OCI-LY1 (cell line): ENCODE results near the gene ARFGEF3.

Source experiments
- EZH2 ChIP-seq: fragments of 200-600 bp; sonication (generic), shearing (Covaris generic); IDR thresholded peaks from 2 replicates; pipeline ENCODE4 v1.8.0; 2017; ENCODE audit warnings: borderline replicate concordance, mixed run types, mild to moderate bottlenecking, antibody characterized with exemption, low read length, moderate library complexity, mixed read lengths
- TF ChIP-seq, protein P1 (sequence below): fragments of 200-600 bp; sonication (generic), shearing (Covaris generic); IDR thresholded peaks from 2 replicates; pipeline ENCODE4 v1.5.1; 2017; ENCODE audit warnings: mild to moderate bottlenecking, antibody characterized with exemption, low read length, moderate library complexity, mixed read lengths

DNA sequence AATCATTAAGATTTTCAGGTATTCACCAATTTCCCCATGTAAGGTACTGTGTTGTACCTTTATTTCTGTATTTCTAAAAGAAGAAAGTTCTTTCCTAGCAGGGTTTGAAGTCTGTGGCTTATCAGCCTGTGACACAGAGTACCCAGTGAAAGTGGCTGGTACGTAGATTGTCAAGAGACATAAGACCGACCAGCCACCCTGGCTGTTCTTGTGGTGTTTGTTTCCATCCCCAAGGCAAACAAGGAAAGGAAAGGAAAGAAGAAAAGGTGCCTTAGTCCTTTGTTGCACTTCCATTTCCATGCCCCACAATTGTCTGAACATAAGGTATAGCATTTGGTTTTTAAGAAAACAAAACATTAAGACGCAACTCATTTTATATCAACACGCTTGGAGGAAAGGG is 175.3 kb downstream of the ARFGEF3 start:
- TF ChIP-seq, protein P1, sequence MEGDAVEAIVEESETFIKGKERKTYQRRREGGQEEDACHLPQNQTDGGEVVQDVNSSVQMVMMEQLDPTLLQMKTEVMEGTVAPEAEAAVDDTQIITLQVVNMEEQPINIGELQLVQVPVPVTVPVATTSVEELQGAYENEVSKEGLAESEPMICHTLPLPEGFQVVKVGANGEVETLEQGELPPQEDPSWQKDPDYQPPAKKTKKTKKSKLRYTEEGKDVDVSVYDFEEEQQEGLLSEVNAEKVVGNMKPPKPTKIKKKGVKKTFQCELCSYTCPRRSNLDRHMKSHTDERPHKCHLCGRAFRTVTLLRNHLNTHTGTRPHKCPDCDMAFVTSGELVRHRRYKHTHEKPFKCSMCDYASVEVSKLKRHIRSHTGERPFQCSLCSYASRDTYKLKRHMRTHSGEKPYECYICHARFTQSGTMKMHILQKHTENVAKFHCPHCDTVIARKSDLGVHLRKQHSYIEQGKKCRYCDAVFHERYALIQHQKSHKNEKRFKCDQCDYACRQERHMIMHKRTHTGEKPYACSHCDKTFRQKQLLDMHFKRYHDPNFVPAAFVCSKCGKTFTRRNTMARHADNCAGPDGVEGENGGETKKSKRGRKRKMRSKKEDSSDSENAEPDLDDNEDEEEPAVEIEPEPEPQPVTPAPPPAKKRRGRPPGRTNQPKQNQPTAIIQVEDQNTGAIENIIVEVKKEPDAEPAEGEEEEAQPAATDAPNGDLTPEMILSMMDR = no peak
- TF ChIP-seq EZH2 = no peak
